ENCODE results near the gene OSGIN1. TPM values are rescaled to one million over a fixed set of nuclear protein-coding genes. Genes with fewer than 3 reads are reported as not detected.

Gene OSGIN1
- total RNA-seq, 4 donors from 2014 or later, result 6.7 to 27.7 (median 10.3) TPM

GRCh38 chr16:83951544-83951943 is 1.5 kb upstream of the OSGIN1 start:
- TF ChIP-seq CTCF (IDR thresholded peaks at IDR 0.05) (no peak), POLR2A (IDR thresholded peaks at IDR 0.05) (no peak), EP300 (IDR thresholded peaks at IDR 0.05) (no peak)
- no peak for DNase-seq (ENCODE audit: low spot score in 2 of 2)
- peaks cover 0 to 6% (median 0%) of the 10 kb centered on the region in 3 donors for H3K36me3 ChIP-seq
- H3K4me1 ChIP-seq, result peaks cover 0 to 37% (median 17%) of the 10 kb centered on the region in 4 donors
- no peak overlapping the region for H3K4me3 ChIP-seq
- no peak overlapping the region for H3K27ac ChIP-seq
- no peaks in the 10 kb centered on the region for H3K27me3 ChIP-seq
- 20 to 24% methylated on average over 8 of the region's 8 CpGs for WGBS, 2 donors
- no peaks in the 10 kb centered on the region for H3K9me3 ChIP-seq

GRCh38 chr16:83952587-83952939 is 477 bp upstream of the OSGIN1 start:
- peaks cover 0 to 6% (median 0%) of the 10 kb centered on the region in 3 donors for H3K36me3 ChIP-seq
- peaks cover 0 to 37% (median 17%) of the 10 kb centered on the region in 4 donors for H3K4me1 ChIP-seq
- H3K9me3 ChIP-seq, result no peaks in the 10 kb centered on the region
- 10 to 17% methylated on average over 8 of the region's 8 CpGs for WGBS, 2 donors
- H3K27me3 ChIP-seq, result no peaks in the 10 kb centered on the region
- peak overlapping the region in 3 of 4 donors; percentile 40 to 65 (median 58) for H3K4me3 ChIP-seq
- DNase-seq (ENCODE audit: low spot score in 2 of 2), result no peak
- peak overlapping the region; percentile 85 to 94 (median 90) for H3K27ac ChIP-seq
- no peak for TF ChIP-seq EP300 (IDR thresholded peaks at IDR 0.05)
- TF ChIP-seq POLR2A (IDR thresholded peaks at IDR 0.05), result no peak
- TF ChIP-seq CTCF (IDR thresholded peaks at IDR 0.05), result no peak

- Histone ChIP-seq H3K4me1 (peaks cover 0 to 37% (median 17%) of the 10 kb centered on the region in 4 donors), H3K36me3 (peaks cover 0 to 19% (median 0%) of the 10 kb centered on the region in 3 donors), H3K27me3 (no peaks in the 10 kb centered on the region), H3K4me3 (peak overlapping the region; percentile 40 to 65 (median 56)), H3K9me3 (no peaks in the 10 kb centered on the region), H3K27ac (peak overlapping the region; percentile 85 to 94 (median 90))
- no peak for DNase-seq (ENCODE audit: low spot score in 2 of 2)
- 16 to 30% methylated on average over 10 to 16 of the region's 19 CpGs for WGBS, 2 donors
- TF ChIP-seq EP300 (IDR thresholded peaks at IDR 0.05) (no peak), CTCF (IDR thresholded peaks at IDR 0.05) (peak in 4 of 5 experiments; percentile 28 to 34 (median 30))
Observed at GRCh38 chr16:83953796-83954576, 946 bp downstream of the OSGIN1 start.

- H3K9me3 ChIP-seq, result no peaks in the 10 kb centered on the region
- H3K27ac ChIP-seq, result peak overlapping the region in 3 of 4 donors; percentile 46 to 94 (median 91)
- TF ChIP-seq CTCF (IDR thresholded peaks at IDR 0.05), result no peak
- peak in 1 of 2 donors; percentile 12 for TF ChIP-seq EP300 (IDR thresholded peaks at IDR 0.05)
- TF ChIP-seq POLR2A (IDR thresholded peaks at IDR 0.05), result peak in 1 of 2 donors; percentile 14
- WGBS, 2 donors, result 57 to 62% methylated on average over 9 of the region's 9 CpGs
- peak; percentile 22 to 26 for DNase-seq (ENCODE audit: low spot score in 2 of 2)
- H3K36me3 ChIP-seq, result peaks cover 0 to 21% (median 0%) of the 10 kb centered on the region in 3 donors
- H3K4me1 ChIP-seq, result peaks cover 0 to 37% (median 17%) of the 10 kb centered on the region in 4 donors
- H3K27me3 ChIP-seq, result no peaks in the 10 kb centered on the region
- H3K4me3 ChIP-seq, result peak overlapping the region in 1 of 4 donors; percentile 54
Observed at GRCh38 chr16:83954577-83955016, 1.6 kb downstream of the OSGIN1 start.

All from tibial nerve (tissue), 4 donors.